GM12878 (cell line): Measurements from ENCODE around the gene ENPP6. TPM values are rescaled to one million over a fixed set of nuclear protein-coding genes. Genes with fewer than 3 reads are reported as not detected.

Experiments used
- ATAC-seq: fragments of 200-7000 bp; cut with Tn5 transposase; 3 replicates; pipeline ENCODE4 v1.9.1; 2020; ENCODE audit warnings: mild to moderate bottlenecking, moderate library complexity
- BruUV-seq: library from RNA; stranded (reverse); fragments of 400-500 nt; replicated peaks from 2 replicates; lab custom pipeline; 2021; lab: Mats Ljungman, UMichigan
- CTCF ChIA-PET: fragments of 300-600 bp; sonication (Branson Sonifier 250); formaldehyde crosslinking; extraction: SDS; loops from one replicate; lab custom pipeline; 2021; ENCODE audit warnings: inconsistent platforms; lab: Yijun Ruan, JAX
- POLR2A ChIA-PET: fragments of 350-600 bp; formaldehyde crosslinking; extraction: SDS; loops from one replicate; lab custom pipeline; 2021; ENCODE audit warnings: inconsistent platforms; lab: Charles Lee
- RAD21 ChIA-PET: fragments of 300-600 bp; sonication (Branson Sonifier 250); formaldehyde crosslinking; loops from one replicate; lab custom pipeline; 2023; ENCODE audit warnings: antibody characterized with exemption; ENCODE audit not compliant: unreplicated experiment; lab: Charles Lee
- SMC1A ChIA-PET: fragments of 300-600 bp; sonication (Branson Sonifier 250); formaldehyde crosslinking; loops from one replicate; lab custom pipeline; 2023; ENCODE audit not compliant: unreplicated experiment, uncharacterized antibody; lab: Charles Lee
- DNase-seq: peaks from one replicate; pipeline ENCODE4 v3.0.0-alpha.2; 2011; ENCODE audit warnings: low read depth, low spot score
- FAIRE-seq: peaks from 3 replicates; lab custom pipeline; 2011; peaks lifted over from hg19 to GRCh38; lab: Jason Lieb, UNC
- H2AFZ ChIP-seq: 2 replicates; pipeline ENCODE4 v1.6.0; 2011; ENCODE audit warnings: low read depth, low read length, control low read depth; ENCODE audit not compliant: control insufficient read depth
- H3K27ac ChIP-seq: 2 replicates; pipeline ENCODE4 v1.5.1; 2011; ENCODE audit warnings: control low read depth; ENCODE audit not compliant: control insufficient read depth, insufficient read depth
- H3K27me3 ChIP-seq, 2 experiments: replicated peaks in 1 of 2; 2 replicates each; pipeline versions ENCODE4 v1.6.0 to v1.6.1; 2011; ENCODE audit warnings: low read length in 1 of 2; ENCODE audit not compliant: control insufficient read depth in 2 of 2, insufficient read depth in 2 of 2
- H3K36me3 ChIP-seq, 2 experiments: 2 replicates each; pipeline ENCODE4 v1.5.1; 2011; ENCODE audit warnings: low read length in 1 of 2; ENCODE audit not compliant: control insufficient read depth in 2 of 2, insufficient read depth in 2 of 2
- H3K4me1 ChIP-seq: 2 replicates; pipeline ENCODE4 v1.6.1; 2011; ENCODE audit warnings: mild to moderate bottlenecking, low read length, moderate library complexity, mixed read lengths; ENCODE audit not compliant: control insufficient read depth, insufficient read depth
- H3K4me2 ChIP-seq: 2 replicates; pipeline ENCODE4 v1.6.0; 2011; ENCODE audit warnings: control low read depth; ENCODE audit not compliant: control insufficient read depth, insufficient read depth
- H3K4me3 ChIP-seq: fragments of 200-600 bp; sonication (generic); 2 replicates; pipeline ENCODE4 v1.5.1; 2016
- H3K79me2 ChIP-seq: 2 replicates; pipeline ENCODE4 v1.6.0; 2011; ENCODE audit warnings: low read length; ENCODE audit not compliant: control insufficient read depth, insufficient read depth
- H3K9ac ChIP-seq: 2 replicates; pipeline ENCODE4 v1.8.0; 2011; ENCODE audit warnings: low read length, control low read depth, mixed read lengths; ENCODE audit not compliant: control insufficient read depth, insufficient read depth
- H3K9me3 ChIP-seq: replicated peaks from 3 replicates; pipeline ENCODE4 v1.5.1; 2011; ENCODE audit warnings: mild to moderate bottlenecking, low read length; ENCODE audit not compliant: control insufficient read depth, insufficient read depth
- H4K20me1 ChIP-seq: 2 replicates; pipeline ENCODE4 v1.6.0; 2011; ENCODE audit not compliant: control insufficient read depth, insufficient read depth
- BMI1 ChIP-seq: fragments of 450-650 bp; IDR thresholded peaks from 2 replicates; pipeline ENCODE4 v1.6.1; 2016; ENCODE audit warnings: mild to moderate bottlenecking, moderate library complexity, borderline replicate concordance
- CEBPB ChIP-seq, 2 experiments: fragments of 150-350 bp in 1 of 2; IDR thresholded peaks; 2 replicates each; pipeline ENCODE4 v1.6.1; 2012 to 2014; ENCODE audit warnings: low read depth in 2 of 2, low read length in 2 of 2, borderline replicate concordance in 1 of 2, inconsistent platforms in 1 of 2
- CHD1 ChIP-seq: IDR thresholded peaks from 2 replicates; pipeline ENCODE4 v1.6.1; 2012; ENCODE audit warnings: low read depth, low read length, improper control_type of control experiment
- FOXK2 ChIP-seq: fragments of 450-650 bp; IDR thresholded peaks from 2 replicates; pipeline ENCODE4 v1.6.1; 2017; ENCODE audit warnings: mild to moderate bottlenecking, moderate library complexity
- FOXM1 ChIP-seq: IDR thresholded peaks from 2 replicates; pipeline ENCODE4 v1.6.1; 2012; ENCODE audit warnings: low read depth, mild to moderate bottlenecking, inconsistent platforms, low read length, moderate library complexity
- GABPA ChIP-seq: IDR thresholded peaks from 2 replicates; pipeline ENCODE4 v1.6.1; 2014; ENCODE audit warnings: antibody characterized with exemption, low read depth, mild to moderate bottlenecking, inconsistent platforms
- JUND ChIP-seq: IDR thresholded peaks from 2 replicates; pipeline ENCODE4 v1.6.1; 2012; ENCODE audit warnings: low read depth, mild to moderate bottlenecking, low read length, improper control_type of control experiment, moderate library complexity
- RB1 ChIP-seq: fragments of 450-650 bp; formaldehyde crosslinking; IDR thresholded peaks from 2 replicates; pipeline ENCODE4 v1.6.1; 2017; ENCODE audit warnings: mild to moderate bottlenecking, borderline replicate concordance
- RFX5 ChIP-seq: IDR thresholded peaks from 2 replicates; pipeline ENCODE4 v1.6.1; 2011; ENCODE audit warnings: low read depth, low read length, improper control_type of control experiment
- SPI1 ChIP-seq: IDR thresholded peaks from 2 replicates; pipeline ENCODE4 v1.6.1; 2011; ENCODE audit warnings: low read depth, mild to moderate bottlenecking, low read length, moderate library complexity, borderline replicate concordance; ENCODE audit not compliant: insufficient read depth
- SRF ChIP-seq, 2 experiments: IDR thresholded peaks; 2 replicates each; pipeline ENCODE4 v1.6.1; 2011; ENCODE audit warnings: low read depth in 2 of 2, low read length in 2 of 2, mild to moderate bottlenecking in 1 of 2, moderate library complexity in 1 of 2
- TAF1 ChIP-seq: IDR thresholded peaks from 2 replicates; pipeline ENCODE4 v1.6.1; 2011; ENCODE audit warnings: mild to moderate bottlenecking, low read depth, low read length, borderline replicate concordance
- WRNIP1 ChIP-seq: IDR thresholded peaks from 2 replicates; pipeline ENCODE4 v1.6.1; 2011; ENCODE audit warnings: low read depth, low read length, improper control_type of control experiment, borderline replicate concordance
- ZNF274 ChIP-seq: IDR thresholded peaks from one replicate; pipeline ENCODE4 v1.8.0; 2011; ENCODE audit not compliant: insufficient read length, insufficient read depth
- WGBS: methylation state at CpG from one replicate; pipeline ENCODE4 v1.1.6; 2016; ENCODE audit warnings: low lambda C conversion rate; ENCODE audit not compliant: insufficient replicate concordance, insufficient coverage; ENCODE audit errors: missing lambda C conversion rate; 5-methylcytosine and 5-hydroxymethylcytosine counted together
- in situ Hi-C: fragments of 300-500 bp; cut with MboI; formaldehyde crosslinking; loops from 9 replicates; pipeline ENCODE4 v1.14.3; 2018; ENCODE audit warnings: mixed read lengths
- intact Hi-C: fragments of 100-400 bp; cut with micrococcal nuclease; formaldehyde crosslinking; loops from one replicate; pipeline ENCODE4 v1.14.2; 2022; ENCODE audit not compliant: unreplicated experiment
- polyA plus RNA-seq, 11 experiments: library from polyadenylated mRNA; depleted of rRNA in 4 of 11; unstranded in 6 of 11; stranded (reverse) in 5 of 11; fragments of >200 nt; fragmentation: Nextera tagmentation in 4 of 11; fragmentation: Illumina TruSeq in 1 of 11; extraction: Ambion mirVana in 4 of 11; extraction: Trizol in 1 of 11; gene quantifications; 1 replicate in 1 of 11; 2 replicates in 10 of 11; pipeline versions ENCODE4 v1.2.1 to v1.2.3, GENCODE V29; 2011 to 2016; ENCODE audit warnings: inconsistent platforms in 2 of 11, missing spikeins in 2 of 11, low read depth in 1 of 11
- total RNA-seq, 4 experiments: library from RNA; depleted of rRNA in 3 of 4; stranded (reverse); fragments of >200 nt in 3 of 4; fragmentation: Illumina TruSeq in 1 of 4; extraction: Trizol in 1 of 4; gene quantifications; 2 replicates each; pipeline versions ENCODE4 v1.2.1 to v1.2.3, GENCODE V29; 2013 to 2021
- TF ChIP-seq, protein P1 (sequence below): IDR thresholded peaks from 2 replicates; pipeline ENCODE4 v1.6.1; 2012; ENCODE audit warnings: low read depth, low read length, improper control_type of control experiment
- TF ChIP-seq, protein P2 (sequence below): fragments of 450-650 bp; IDR thresholded peaks from 2 replicates; pipeline ENCODE4 v1.6.1; 2017; ENCODE audit warnings: mild to moderate bottlenecking, moderate library complexity
- TF ChIP-seq, protein P3 (sequence below), 3 experiments: IDR thresholded peaks in 2 of 3; conservative IDR thresholded peaks in 1 of 3; 2 replicates each; pipeline ENCODE4 v1.5.1; 2011; ENCODE audit warnings: low read depth in 3 of 3, low read length in 3 of 3, mild to moderate bottlenecking in 3 of 3, control low read depth in 2 of 3, moderate library complexity in 2 of 3, inconsistent platforms in 1 of 3, mixed read lengths in 1 of 3; ENCODE audit not compliant: control insufficient read depth in 2 of 3, insufficient read depth in 1 of 3; ENCODE audit errors: extremely low read depth in 1 of 3
- TF ChIP-seq, protein P4 (sequence below): IDR thresholded peaks from 2 replicates; pipeline ENCODE4 v1.6.1; 2012; ENCODE audit warnings: low read depth, low read length, improper control_type of control experiment

Gene ENPP6
- total and polyA plus RNA-seq, 10 of the 15 experiments (the other 5 are each of a cell fraction or from before 2014, with no cell fraction given): 0.04 to 1.0 (median 0.44) TPM; not detected in 1

- 11% methylated on average over 3 of the region's 3 CpGs for WGBS
These were observed 127.1 kb downstream of the ENPP6 start for GRCh38 chr4:184090571-184090970.

More at GRCh38 chr4:184090571-184090970, 127.1 kb downstream of the ENPP6 start:
- Histone ChIP-seq H3K27me3 (no peaks in the 10 kb centered on the region; a peak in 3 of 4 replicates), H3K9me3 (no peaks in the 10 kb centered on the region), H3K4me2 (no peak overlapping the region), H3K9ac (no peak overlapping the region), H3K4me1 (no peaks in the 10 kb centered on the region), H2AFZ (no peak overlapping the region), H3K27ac (no peak overlapping the region), H4K20me1 (no peaks in the 10 kb centered on the region), H3K4me3 (no peak overlapping the region), H3K36me3 (no peaks in the 10 kb centered on the region), H3K79me2 (no peaks in the 10 kb centered on the region)
- POLR2A ChIA-PET: no interaction called here
- RAD21 ChIA-PET: interaction anchor here (0.6 kb wide), 1 partner anchor 438 kb away, joined by 4 read pairs; no protein-coding TSS in a partner anchor
- no TSS peak for BruUV-seq
- in situ Hi-C loops: loop anchor here (10.0 kb wide), 1 partner anchor 616 kb away; no protein-coding TSS in a partner anchor
- DNase-seq (no peak), ATAC-seq (no peak), FAIRE-seq (no peak)
- intact Hi-C loops: loop anchor here (10.0 kb wide), 1 partner anchor 466 kb away; no protein-coding TSS in a partner anchor
- CTCF ChIA-PET: interaction anchor here (0.6 kb wide), 1 partner anchor 329 kb away, joined by 3 read pairs; no protein-coding TSS in a partner anchor
- TF ChIP-seq CEBPB (IDR thresholded peaks at IDR 0.05; ENCODE audit: borderline replicate concordance in 1 of 2, low read depth in 2 of 2, low read length in 2 of 2): no peak
- no peak for TF ChIP-seq RB1
- TF ChIP-seq TAF1: no peak
- TF ChIP-seq FOXM1: no peak
- TF ChIP-seq CHD1: no peak
- TF ChIP-seq FOXK2: no peak
- TF ChIP-seq BMI1: no peak
- TF ChIP-seq ZNF274: no peak
- TF ChIP-seq WRNIP1: no peak
- TF ChIP-seq, protein P1, sequence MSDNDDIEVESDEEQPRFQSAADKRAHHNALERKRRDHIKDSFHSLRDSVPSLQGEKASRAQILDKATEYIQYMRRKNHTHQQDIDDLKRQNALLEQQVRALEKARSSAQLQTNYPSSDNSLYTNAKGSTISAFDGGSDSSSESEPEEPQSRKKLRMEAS: no peak
- TF ChIP-seq SPI1: no peak
- no peak for TF ChIP-seq GABPA
- TF ChIP-seq, protein P2, sequence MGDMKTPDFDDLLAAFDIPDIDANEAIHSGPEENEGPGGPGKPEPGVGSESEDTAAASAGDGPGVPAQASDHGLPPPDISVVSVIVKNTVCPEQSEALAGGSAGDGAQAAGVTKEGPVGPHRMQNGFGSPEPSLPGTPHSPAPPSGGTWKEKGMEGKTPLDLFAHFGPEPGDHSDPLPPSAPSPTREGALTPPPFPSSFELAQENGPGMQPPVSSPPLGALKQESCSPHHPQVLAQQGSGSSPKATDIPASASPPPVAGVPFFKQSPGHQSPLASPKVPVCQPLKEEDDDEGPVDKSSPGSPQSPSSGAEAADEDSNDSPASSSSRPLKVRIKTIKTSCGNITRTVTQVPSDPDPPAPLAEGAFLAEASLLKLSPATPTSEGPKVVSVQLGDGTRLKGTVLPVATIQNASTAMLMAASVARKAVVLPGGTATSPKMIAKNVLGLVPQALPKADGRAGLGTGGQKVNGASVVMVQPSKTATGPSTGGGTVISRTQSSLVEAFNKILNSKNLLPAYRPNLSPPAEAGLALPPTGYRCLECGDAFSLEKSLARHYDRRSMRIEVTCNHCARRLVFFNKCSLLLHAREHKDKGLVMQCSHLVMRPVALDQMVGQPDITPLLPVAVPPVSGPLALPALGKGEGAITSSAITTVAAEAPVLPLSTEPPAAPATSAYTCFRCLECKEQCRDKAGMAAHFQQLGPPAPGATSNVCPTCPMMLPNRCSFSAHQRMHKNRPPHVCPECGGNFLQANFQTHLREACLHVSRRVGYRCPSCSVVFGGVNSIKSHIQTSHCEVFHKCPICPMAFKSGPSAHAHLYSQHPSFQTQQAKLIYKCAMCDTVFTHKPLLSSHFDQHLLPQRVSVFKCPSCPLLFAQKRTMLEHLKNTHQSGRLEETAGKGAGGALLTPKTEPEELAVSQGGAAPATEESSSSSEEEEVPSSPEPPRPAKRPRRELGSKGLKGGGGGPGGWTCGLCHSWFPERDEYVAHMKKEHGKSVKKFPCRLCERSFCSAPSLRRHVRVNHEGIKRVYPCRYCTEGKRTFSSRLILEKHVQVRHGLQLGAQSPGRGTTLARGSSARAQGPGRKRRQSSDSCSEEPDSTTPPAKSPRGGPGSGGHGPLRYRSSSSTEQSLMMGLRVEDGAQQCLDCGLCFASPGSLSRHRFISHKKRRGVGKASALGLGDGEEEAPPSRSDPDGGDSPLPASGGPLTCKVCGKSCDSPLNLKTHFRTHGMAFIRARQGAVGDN: no peak
- no peak for TF ChIP-seq RFX5
- TF ChIP-seq, protein P3, sequence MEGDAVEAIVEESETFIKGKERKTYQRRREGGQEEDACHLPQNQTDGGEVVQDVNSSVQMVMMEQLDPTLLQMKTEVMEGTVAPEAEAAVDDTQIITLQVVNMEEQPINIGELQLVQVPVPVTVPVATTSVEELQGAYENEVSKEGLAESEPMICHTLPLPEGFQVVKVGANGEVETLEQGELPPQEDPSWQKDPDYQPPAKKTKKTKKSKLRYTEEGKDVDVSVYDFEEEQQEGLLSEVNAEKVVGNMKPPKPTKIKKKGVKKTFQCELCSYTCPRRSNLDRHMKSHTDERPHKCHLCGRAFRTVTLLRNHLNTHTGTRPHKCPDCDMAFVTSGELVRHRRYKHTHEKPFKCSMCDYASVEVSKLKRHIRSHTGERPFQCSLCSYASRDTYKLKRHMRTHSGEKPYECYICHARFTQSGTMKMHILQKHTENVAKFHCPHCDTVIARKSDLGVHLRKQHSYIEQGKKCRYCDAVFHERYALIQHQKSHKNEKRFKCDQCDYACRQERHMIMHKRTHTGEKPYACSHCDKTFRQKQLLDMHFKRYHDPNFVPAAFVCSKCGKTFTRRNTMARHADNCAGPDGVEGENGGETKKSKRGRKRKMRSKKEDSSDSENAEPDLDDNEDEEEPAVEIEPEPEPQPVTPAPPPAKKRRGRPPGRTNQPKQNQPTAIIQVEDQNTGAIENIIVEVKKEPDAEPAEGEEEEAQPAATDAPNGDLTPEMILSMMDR (IDR thresholded peaks at IDR 0.05 in 2 of 3, conservative IDR thresholded peaks at IDR 0.05 in 1 of 3; ENCODE audit: control insufficient read depth in 2 of 3, extremely low read depth in 1 of 3, insufficient read depth in 1 of 3, low read depth in 3 of 3, low read length in 3 of 3): no peak
- no peak for TF ChIP-seq JUND
- no peak for TF ChIP-seq SRF (IDR thresholded peaks at IDR 0.05; ENCODE audit: low read depth in 2 of 2, low read length in 2 of 2)
- TF ChIP-seq, protein P4, sequence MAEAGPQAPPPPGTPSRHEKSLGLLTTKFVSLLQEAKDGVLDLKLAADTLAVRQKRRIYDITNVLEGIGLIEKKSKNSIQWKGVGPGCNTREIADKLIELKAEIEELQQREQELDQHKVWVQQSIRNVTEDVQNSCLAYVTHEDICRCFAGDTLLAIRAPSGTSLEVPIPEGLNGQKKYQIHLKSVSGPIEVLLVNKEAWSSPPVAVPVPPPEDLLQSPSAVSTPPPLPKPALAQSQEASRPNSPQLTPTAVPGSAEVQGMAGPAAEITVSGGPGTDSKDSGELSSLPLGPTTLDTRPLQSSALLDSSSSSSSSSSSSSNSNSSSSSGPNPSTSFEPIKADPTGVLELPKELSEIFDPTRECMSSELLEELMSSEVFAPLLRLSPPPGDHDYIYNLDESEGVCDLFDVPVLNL: no peak
- SMC1A ChIA-PET: no interaction called here
